GM21786 (cell line): ENCODE measurements around the gene NFATC1.
A peak's percentile ranks its signal among the peaks of the same experiment; 100 is the strongest.
"Not testable (repeated sequence)": the region's sequence is repeated elsewhere in the genome, so short reads cannot be mapped to it uniquely, and the experiment has no call there.

Source experiments
- ATAC-seq: cut with Tn5 transposase; IDR thresholded peaks from one replicate; pipeline ENCODE4 v1.9.1; 2021; ENCODE audit not compliant: unreplicated experiment

Gene NFATC1

DNA sequence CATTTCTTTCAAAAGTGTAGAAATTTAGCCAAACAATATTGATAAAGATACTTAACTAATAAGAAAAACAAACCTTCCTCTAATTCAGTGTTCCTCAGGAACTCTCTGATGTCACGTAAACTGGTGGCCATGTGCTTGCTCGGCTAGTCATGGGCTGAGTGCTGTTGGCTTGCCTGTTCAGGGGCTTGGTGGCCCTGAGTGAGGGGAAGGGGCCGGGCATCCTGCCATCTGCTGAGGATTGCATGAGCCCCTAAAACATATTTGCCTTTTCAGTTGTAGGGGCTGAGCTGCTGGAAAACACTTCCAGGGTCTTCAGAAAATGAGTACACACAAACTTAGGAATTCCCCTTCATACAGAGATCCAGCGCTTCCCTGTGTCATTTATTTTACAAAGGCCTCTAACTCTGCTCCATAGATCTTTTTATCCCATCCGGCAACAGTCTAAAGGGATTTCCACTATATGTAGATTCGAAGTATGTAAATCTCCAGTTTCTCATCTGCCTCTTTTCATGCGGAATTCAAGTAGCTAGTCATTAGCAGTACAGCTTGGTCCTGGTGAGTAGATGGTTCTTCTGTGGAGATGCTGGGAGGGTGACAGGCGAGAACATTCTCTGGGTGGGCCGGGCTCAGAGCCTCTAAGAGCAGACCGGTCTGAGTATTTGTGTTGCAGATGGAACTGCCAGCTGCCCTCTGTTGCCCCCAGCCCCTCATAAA lies 20.1 kb upstream of the NFATC1 start:
- ATAC-seq: no peak

GRCh38 chr18:79376661-79377060 lies 19.1 kb upstream of the NFATC1 start:
- ATAC-seq: not testable (repeated sequence)

DNA sequence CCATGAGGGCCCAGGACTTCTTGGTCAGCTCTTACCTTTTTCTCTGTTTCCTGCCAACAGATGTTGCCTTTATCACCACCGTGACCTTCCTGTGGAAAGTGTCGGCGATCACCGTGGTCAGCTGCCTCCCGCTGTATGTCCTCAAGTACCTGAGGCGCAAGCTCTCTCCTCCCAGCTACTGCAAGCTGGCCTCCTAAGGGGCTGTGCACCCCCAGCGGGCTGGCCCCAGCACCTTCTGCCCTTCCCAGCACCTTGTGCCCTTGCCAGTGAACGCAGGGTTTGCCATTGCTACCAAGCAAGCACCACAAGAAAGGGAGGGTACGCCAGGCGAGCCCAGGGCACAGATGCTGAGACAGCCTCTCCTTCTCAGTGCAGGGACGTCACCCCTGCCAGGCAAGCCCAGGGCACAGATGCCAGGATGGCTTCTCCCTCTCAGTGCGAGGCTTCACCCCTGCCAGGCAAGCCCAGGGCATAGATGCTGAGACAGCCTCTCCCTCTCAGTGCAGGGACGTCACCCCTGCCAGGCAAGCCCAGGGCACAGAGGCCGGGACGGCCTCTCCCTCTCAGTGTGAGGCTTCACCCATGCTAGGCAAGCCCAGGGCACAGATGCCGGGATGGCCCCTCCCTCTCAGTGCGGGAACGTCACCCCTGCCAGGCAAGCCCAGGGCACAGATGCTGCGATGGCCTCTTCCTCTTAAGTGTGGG lies 18.4 kb upstream of the NFATC1 start:
- ATAC-seq: no peak

DNA sequence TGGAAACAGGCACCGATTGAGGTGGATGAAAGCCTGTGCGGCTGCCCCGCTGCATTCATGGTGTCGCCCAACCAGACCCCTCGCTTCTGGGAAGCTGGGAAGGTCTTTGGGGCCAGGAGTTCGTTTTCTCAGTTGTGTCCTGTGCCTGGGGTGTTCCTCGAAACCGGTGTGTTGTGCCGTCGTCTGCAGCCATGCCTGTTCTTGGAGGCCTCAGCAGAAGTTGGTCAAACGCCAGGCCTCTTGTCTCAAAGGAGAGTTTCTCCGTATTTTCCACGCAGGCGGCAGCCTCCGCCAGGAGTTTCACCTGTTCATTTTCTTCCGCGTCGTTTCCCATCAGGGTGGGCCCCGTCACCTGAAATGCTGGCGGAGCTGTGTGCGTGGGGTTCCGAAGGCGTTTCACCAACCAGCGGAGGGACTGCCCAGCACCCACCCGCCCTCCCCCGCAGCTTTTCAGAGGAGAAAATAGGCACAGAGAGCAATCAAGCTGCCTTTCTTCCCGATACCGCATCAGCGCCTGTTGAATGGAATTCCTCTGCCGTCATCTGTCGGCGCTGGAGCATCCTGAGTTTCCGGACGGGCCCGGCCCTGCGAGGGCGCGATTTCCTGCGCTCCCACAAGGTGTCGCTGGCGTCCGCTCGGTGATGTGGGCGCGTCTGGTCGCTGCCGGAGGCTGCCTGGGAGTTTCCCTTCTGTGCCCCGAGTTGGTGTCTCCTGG lies 17.0 kb upstream of the NFATC1 start:
- peak; percentile 61 for ATAC-seq

DNA sequence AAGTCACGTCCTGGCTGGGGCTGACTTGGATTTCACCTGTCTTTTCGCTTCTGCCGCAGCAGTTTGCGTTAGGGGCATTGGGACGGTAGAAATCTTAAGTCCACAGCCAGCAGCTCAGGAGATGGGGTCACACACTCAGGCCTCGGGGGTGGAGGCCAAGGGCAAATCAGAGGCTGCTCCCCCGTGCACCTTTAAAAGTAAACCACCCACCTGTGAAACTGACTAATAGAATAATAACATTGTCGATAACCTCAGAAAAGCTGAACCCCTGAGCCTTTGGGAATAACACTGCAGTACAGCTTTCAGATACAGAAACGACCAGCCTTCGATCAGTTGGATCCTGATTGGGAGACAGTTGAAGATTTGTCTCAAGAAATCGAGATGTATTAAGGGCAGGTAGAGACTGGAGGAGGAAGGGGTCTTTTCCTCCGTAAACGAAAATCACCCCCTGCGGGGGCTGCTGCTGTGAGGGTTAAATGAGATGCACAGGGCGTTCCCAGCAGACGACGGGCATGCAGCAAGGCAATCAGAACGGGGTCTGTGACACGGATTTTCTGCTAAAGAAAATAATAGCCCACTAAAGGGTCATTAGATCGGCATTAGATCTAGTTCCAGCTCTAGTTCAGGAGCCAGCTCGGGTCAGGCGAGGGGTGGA lies 16.4 kb upstream of the NFATC1 start:
- no peak for ATAC-seq

- ATAC-seq: no peak
These were observed 15.6 kb upstream of the NFATC1 start for GRCh38 chr18:79379931-79380815.

DNA sequence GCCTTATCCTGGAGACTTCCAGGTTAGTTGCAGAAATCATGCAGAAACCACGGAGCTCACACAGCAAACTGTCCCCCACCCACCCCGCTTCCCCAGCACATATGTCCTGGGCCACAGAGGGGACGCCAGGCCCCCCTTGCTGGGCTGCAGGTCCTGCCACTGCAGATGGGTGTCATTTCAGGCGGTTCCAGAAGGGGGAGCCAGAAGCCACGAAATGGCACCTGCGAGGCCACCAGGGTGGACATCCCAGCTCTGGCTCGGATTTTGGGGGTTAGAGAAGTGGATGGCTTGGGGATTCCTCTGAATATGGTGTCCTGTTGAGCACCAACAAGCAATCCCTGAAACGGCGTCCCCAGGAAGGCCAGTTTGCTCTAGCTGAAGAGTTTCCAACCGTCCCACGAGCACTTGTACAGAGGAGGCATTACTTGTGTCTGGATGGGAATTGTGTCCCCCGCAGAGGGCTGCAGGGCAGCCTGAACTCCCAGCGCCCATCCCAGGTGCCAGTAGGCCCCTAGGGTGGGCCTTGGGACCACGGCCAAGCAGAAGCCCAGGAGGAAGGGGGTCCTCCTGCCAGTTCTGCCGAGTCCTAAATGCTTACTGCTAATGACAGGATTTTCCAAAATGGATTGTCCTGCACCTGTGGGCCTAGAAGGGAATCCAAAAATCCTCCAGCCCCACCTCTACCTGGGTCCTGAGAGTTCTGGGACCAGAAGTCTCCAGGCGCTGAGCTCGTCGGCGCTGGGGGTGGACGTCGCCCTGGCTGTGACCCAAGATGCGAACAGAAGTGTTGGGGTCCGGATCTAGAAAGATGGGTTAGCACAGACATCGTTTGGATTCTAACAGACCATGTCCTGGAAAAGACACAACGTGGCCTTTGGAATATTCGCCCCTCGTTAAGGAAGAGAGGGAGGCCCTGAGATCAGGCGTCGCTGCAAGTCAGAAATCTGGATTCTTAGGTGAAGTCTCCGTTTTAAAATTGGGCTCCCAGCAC lies 14.6 kb upstream of the NFATC1 start:
- ATAC-seq: peak; percentile 44

- no peak for ATAC-seq
These were observed 13.9 kb upstream of the NFATC1 start for GRCh38 chr18:79381811-79382311.

DNA sequence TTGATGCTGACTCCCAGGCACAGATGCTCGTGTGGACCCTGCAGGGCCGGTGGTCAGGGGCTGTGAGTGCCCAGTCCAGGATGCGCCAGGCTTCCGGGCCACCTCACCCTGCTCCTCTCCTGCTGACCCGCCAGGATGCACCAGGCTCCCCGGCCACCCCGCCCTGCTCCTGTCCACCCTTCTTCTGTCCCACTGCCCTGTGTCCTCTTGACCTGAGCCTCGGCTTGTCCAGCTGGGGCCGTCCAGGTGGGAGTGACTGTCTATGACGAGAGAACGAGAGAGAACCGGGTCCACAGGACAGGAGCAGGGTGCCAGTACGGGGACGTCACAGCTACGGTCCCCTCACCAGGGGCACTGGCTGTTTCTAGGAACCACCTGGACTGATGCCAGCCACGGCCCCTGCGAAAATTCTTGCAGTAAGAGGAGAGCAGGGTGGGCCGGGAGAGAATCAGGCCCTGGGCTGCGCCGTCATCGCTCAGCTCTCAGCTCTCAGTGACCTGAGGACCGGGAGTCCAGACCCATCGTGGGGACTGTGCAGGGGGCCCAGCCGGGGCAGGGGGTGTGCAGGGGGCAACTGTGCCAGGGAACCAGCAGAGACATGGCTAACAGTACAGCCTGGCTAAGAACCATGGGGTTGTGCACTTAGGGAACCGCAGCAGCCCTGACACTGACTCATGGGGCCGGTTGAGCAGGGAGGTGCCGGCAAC lies 12.9 kb upstream of the NFATC1 start:
- no peak for ATAC-seq

DNA sequence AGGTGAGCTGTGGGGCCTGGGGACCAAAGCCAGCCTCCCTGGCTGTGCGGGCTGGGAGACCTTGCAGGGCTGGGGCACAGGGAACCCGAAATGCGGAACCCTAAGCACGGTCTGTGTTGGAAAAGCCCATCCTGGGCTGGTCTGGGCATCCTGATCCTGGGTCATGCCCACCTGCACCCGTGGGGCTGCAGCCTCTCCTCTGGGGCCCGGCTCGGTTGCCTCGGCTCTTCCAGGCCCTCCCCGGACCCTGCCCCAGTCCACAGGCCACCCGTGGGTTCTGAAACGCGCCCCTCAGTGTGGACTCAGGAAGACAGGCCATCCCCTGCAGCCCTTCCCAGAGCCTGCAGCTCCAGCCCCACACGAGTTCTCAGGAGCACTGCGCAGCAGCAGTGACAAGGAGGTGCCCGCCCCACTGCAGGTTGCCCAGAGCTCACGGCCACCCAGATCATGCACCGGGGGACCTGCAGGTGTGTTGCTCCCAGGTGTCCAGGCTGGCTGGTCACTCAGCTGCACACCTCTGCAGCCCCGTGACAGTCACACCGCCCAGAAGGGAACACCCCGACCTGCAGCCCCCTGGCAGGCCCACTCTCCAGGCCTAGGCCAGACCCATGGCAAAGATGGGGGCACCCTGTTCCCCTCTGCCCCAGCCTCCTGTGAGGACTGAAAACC lies 12.2 kb upstream of the NFATC1 start:
- no peak for ATAC-seq

GRCh38 chr18:79384151-79384807 lies 11.5 kb upstream of the NFATC1 start:
- ATAC-seq: no peak

- ATAC-seq: no peak
These were observed 10.9 kb upstream of the NFATC1 start for GRCh38 chr18:79384834-79385233.

DNA sequence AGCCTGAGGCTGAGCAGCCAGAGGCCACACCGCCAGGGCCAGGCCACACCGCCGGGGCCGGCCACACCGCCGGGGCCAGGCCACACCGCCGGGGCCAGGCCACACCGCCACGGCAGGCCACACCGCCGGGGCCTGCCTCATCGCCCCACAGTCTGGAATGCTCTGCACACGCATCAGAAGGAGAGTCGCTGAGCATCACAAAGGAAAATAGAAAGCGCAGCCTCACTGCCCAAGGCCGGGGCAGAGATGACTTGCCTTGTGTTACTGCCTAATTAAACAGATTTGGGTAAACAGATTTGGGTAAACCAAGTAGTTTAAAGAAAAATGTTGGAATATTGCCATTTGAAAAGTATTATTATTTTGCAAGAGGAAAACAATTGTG lies 10.4 kb upstream of the NFATC1 start:
- no peak for ATAC-seq

DNA sequence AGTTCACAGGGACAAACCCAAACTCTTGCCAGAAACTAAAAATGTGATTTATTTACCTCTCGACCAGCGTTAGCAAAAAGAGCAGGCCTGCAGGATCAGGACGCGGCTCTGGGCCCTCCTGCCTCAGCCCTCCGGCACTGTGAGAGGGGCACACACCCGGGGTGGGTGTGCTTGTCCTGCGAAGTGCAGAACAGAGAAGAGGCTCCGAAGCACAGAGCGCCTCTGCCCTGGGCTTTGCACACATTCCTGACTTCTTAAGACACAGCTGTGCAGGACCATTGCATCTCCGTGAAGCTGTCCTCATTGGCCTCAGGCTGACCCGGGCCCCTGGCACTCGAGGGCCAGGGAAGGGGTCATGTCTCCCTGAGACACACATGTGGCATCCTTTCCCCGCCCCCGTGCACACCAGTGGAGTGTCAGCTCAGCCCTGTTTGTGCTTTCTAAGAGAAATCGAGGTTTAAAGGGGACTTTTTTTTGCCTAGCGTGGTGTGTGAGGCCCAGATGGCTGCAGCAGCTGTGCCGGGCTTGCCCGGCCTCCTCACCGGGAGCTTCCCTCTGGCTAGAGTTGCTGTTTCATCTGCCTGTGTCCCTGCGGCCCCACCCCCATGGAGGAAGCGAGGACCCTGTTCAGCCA lies 9.9 kb upstream of the NFATC1 start:
- ATAC-seq: no peak

GRCh38 chr18:79386547-79386946 lies 9.2 kb upstream of the NFATC1 start:
- no peak for ATAC-seq

- ATAC-seq: no peak
These were observed 8.5 kb upstream of the NFATC1 start for GRCh38 chr18:79387214-79387613.

- ATAC-seq: no peak
These were observed 8.1 kb upstream of the NFATC1 start for GRCh38 chr18:79387615-79388014.
